ENCODE measurements around the gene KIAA1210.

Gene KIAA1210

GRCh38 chrX:119127650-119128049, at the start of gene KIAA1210:
Gene KIAA1210 (minus strand): TSS chrX:119127812. CDS start chrX:119123642, 4,170 bp downstream.
- DNase-seq = no peak

GRCh38 chrX:119177278-119177677, 49.7 kb upstream of the KIAA1210 start:
- DNase-seq = no peak

GRCh38 chrX:119174900-119175299, 47.3 kb upstream of the KIAA1210 start:
- DNase-seq = no peak

- no peak for DNase-seq
These were observed 40.5 kb upstream of the KIAA1210 start for GRCh38 chrX:119168104-119168503.

- DNase-seq = no peak
These were observed 30.6 kb upstream of the KIAA1210 start for GRCh38 chrX:119158226-119158625.

GRCh38 chrX:119156241-119156640, 28.6 kb upstream of the KIAA1210 start:
- DNase-seq = no peak

GRCh38 chrX:119155416-119156035, 27.9 kb upstream of the KIAA1210 start:
- DNase-seq = no peak

GRCh38 chrX:119151051-119151380, 23.4 kb upstream of the KIAA1210 start:
- DNase-seq = no peak

GRCh38 chrX:119150163-119151050, 22.8 kb upstream of the KIAA1210 start:
- DNase-seq = no peak

- DNase-seq = no peak
These were observed 19.9 kb upstream of the KIAA1210 start for GRCh38 chrX:119147486-119147885.

- DNase-seq = no peak
These were observed 17.6 kb upstream of the KIAA1210 start for GRCh38 chrX:119145241-119145653.

GRCh38 chrX:119134466-119134865, 6.9 kb upstream of the KIAA1210 start:
- no peak for DNase-seq

- no peak for DNase-seq
These were observed 5.3 kb upstream of the KIAA1210 start for GRCh38 chrX:119132961-119133360.

GRCh38 chrX:119132316-119132715, 4.7 kb upstream of the KIAA1210 start:
- DNase-seq = no peak

GRCh38 chrX:119130911-119131310, 3.3 kb upstream of the KIAA1210 start:
- DNase-seq = no peak

GRCh38 chrX:119121341-119121740, 6.3 kb downstream of the KIAA1210 start:
- DNase-seq = no peak

- DNase-seq = peak; percentile 39
These were observed 8.7 kb downstream of the KIAA1210 start for GRCh38 chrX:119118780-119119395.

GRCh38 chrX:119107206-119107605, 20.4 kb downstream of the KIAA1210 start:
- DNase-seq = no peak

GRCh38 chrX:119105826-119106225, 21.8 kb downstream of the KIAA1210 start:
- no peak for DNase-seq

- DNase-seq = no peak
These were observed 26.4 kb downstream of the KIAA1210 start for GRCh38 chrX:119101168-119101567.

- no peak for DNase-seq
These were observed 31.7 kb downstream of the KIAA1210 start for GRCh38 chrX:119095936-119096335.

GRCh38 chrX:119094819-119095218, 32.8 kb downstream of the KIAA1210 start:
- no peak for DNase-seq

GRCh38 chrX:119093991-119094735, 33.4 kb downstream of the KIAA1210 start:
- DNase-seq = no peak
